Stimulated activated CD8-positive, alpha-beta memory T cell treated with anti-CD3 and anti-CD28 coated beads, Interleukin-12 subunit alpha, Interleukin-12 subunit beta, amount 100 ng/mL, for 24 hours (primary cell): Measurements from ENCODE around the gene EED.
"Not testable (repeated sequence)": the region's sequence is repeated elsewhere in the genome, so short reads cannot be mapped to it uniquely, and the experiment has no call there.

Experiments
- DNase-seq: peaks from one replicate; pipeline ENCODE4 v3.0.0-alpha.2; 2020; ENCODE audit errors: extremely low read depth

Gene EED

GRCh38 chr11:86292912-86293616 lies 48.5 kb downstream of the EED start:
- DNase-seq, result no peak

- no peak for DNase-seq
Observed at GRCh38 chr11:86294026-86294425, 49.5 kb downstream of the EED start.

- no peak for DNase-seq
Observed at GRCh38 chr11:86301742-86302091, 57.2 kb downstream of the EED start.

- DNase-seq, result peak; percentile 89
Observed at GRCh38 chr11:86302092-86302793, 57.7 kb downstream of the EED start, which contains the start of gene HIKESHI. Gene HIKESHI (plus strand): TSS chr11:86302240. CDS start chr11:86302449, 209 bp downstream.

- DNase-seq, result no peak
Observed at GRCh38 chr11:86303257-86303656, 58.7 kb downstream of the EED start.

- DNase-seq, result not testable (repeated sequence)
Observed at GRCh38 chr11:86308710-86309109, 64.2 kb downstream of the EED start.

GRCh38 chr11:86313793-86314192 lies 69.2 kb downstream of the EED start:
- DNase-seq, result no peak

GRCh38 chr11:86314636-86315035 lies 70.1 kb downstream of the EED start:
- no peak for DNase-seq
